Fibroblast of pulmonary artery (primary cell): ENCODE results near the gene LOC128125822.
A peak's percentile ranks its signal among the peaks of the same experiment; 100 is the strongest.
"Not testable (repeated sequence)": the region's sequence is repeated elsewhere in the genome, so short reads cannot be mapped to it uniquely, and the experiment has no call there.

Source experiments
- DNase-seq: peaks from one replicate; pipeline ENCODE4 v3.0.0-alpha.2; 2010; ENCODE audit warnings: low read depth
- H3K4me3 ChIP-seq: replicated peaks from 2 replicates; pipeline ENCODE4 v1.5.1; 2011; ENCODE audit warnings: low read depth, mild to moderate bottlenecking, control low read depth, low read length, moderate library complexity
- TF ChIP-seq, protein P1 (sequence below): IDR thresholded peaks from 2 replicates; pipeline ENCODE4 v1.5.1; 2011; ENCODE audit warnings: mild to moderate bottlenecking, control low read depth, low read length, inconsistent platforms; ENCODE audit errors: missing control alignments

LOC128125822 gene

GRCh38 chr6:63572044-63572746 lies at the start of gene LOC128125822, which contains the start of gene PTP4A1:
Gene LOC128125822 (plus strand): TSS chr6:63572480.
Gene PTP4A1 (plus strand): TSS chr6:63572480. CDS start chr6:63576881, 4,401 bp downstream.
- H3K4me3 ChIP-seq = peak within 1 kb of the TSS; percentile 91
- TF ChIP-seq, protein P1, sequence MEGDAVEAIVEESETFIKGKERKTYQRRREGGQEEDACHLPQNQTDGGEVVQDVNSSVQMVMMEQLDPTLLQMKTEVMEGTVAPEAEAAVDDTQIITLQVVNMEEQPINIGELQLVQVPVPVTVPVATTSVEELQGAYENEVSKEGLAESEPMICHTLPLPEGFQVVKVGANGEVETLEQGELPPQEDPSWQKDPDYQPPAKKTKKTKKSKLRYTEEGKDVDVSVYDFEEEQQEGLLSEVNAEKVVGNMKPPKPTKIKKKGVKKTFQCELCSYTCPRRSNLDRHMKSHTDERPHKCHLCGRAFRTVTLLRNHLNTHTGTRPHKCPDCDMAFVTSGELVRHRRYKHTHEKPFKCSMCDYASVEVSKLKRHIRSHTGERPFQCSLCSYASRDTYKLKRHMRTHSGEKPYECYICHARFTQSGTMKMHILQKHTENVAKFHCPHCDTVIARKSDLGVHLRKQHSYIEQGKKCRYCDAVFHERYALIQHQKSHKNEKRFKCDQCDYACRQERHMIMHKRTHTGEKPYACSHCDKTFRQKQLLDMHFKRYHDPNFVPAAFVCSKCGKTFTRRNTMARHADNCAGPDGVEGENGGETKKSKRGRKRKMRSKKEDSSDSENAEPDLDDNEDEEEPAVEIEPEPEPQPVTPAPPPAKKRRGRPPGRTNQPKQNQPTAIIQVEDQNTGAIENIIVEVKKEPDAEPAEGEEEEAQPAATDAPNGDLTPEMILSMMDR = no peak
- DNase-seq = peak; percentile 99

DNA sequence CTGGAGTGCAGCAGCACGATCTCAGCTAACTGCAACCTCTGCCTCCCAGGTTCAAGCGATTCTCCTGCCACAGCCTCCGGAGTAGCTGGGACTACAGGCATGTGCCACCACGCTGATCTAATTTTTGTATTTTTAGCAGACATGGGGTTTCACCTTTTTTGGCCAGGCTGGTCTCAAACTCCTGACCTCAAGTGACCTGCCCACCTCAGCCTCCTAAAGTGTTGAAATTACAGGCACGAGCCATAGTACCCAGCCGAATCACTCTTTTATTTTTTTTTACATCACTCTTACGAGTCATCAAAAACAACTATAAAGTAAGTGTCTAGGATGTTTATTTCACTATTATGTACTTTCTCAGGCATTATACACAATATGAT lies 49.4 kb upstream of the LOC128125822 start:
- not testable (repeated sequence) for H3K4me3 ChIP-seq, DNase-seq

- no peak for DNase-seq
- TF ChIP-seq, protein P1 = no peak
- H3K4me3 ChIP-seq = no peak overlapping the region
Measured at GRCh38 chr6:63523630-63524029, 48.6 kb upstream of the LOC128125822 start.

DNA sequence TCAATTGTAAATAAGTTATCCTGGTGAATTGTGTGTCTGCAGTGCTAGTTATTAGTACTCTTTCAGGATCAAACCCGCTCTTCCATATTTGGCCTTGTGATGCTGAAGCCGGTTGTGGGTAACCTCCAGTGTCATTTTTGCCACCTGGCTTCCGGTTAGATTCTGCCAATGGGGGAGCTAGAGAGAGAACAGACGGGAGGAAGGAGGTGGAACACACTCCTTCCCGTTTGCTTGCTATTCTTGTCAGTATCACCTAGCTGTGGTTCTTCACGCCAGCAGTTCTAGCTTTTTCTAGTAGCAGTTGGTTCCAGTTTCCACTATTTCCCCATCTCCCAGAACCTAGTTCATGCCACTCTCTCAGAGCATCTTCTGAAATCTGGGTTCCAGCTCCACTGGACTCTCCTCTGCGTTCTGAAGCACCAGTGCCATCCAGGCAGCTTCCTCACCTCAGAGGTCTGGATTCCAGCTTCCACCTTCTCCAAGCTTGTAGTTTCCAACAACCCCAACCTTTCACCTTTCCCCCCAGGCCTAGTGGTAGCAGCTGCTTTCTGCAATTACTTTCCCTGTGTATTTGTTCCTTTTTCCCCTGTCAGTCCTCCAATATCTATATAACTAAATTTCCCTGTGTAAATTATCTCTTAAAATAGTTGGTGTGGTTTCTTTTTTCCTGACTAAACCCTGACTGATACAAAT lies 46.9 kb upstream of the LOC128125822 start:
- TF ChIP-seq, protein P1 = no peak
- DNase-seq = no peak
- no peak overlapping the region for H3K4me3 ChIP-seq

DNA sequence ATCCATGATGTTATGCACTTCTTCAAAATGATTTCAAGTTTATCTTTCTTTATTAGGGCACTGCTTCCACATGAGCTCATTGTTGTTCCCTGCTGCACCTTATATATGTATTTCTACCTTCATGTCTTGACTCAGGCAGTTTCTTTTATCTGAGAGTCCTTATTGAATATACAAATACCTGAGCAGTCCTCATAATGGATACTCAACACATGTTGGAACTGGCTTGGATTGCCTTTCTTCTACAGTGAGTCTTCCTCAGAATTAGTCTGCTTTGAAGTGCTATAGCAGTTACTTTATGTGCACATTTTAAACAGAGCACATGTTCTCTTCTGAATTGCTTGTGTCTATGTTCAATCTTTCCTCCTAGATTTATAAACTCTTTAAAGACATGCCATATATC lies 45.3 kb upstream of the LOC128125822 start:
- DNase-seq = no peak
- TF ChIP-seq, protein P1 = no peak
- H3K4me3 ChIP-seq = no peak overlapping the region

- H3K4me3 ChIP-seq = no peak overlapping the region
- TF ChIP-seq, protein P1 = no peak
- peak; percentile 92 for DNase-seq
Measured at GRCh38 chr6:63527658-63528514, 44.4 kb upstream of the LOC128125822 start.

GRCh38 chr6:63529498-63529897 lies 42.8 kb upstream of the LOC128125822 start:
- no peak for DNase-seq
- no peak overlapping the region for H3K4me3 ChIP-seq
- TF ChIP-seq, protein P1 = no peak
